HepG2 (cell line): ENCODE data around the gene GNAS-AS1. TPM values are rescaled to one million over a fixed set of nuclear protein-coding genes. Genes with fewer than 3 reads are reported as not detected.

Experiments used
- ATAC-seq: fragments of 200-7000 bp; cut with Tn5 transposase; 3 replicates; pipeline ENCODE4 v1.9.1; 2020; ENCODE audit warnings: mild to moderate bottlenecking, moderate library complexity
- BruUV-seq: library from RNA; stranded (reverse); fragments of 400-500 nt; replicated peaks from 2 replicates; lab custom pipeline; 2021; lab: Mats Ljungman, UMichigan
- CTCF ChIA-PET: fragments of 300-600 bp; formaldehyde crosslinking; extraction: SDS; loops from one replicate; lab custom pipeline; 2021; ENCODE audit warnings: low total read pairs, inconsistent platforms, low intra/inter-chr PET ratio; lab: Yijun Ruan, JAX
- POLR2A ChIA-PET: fragments of 350-600 bp; sonication (Branson Sonifier 250); formaldehyde crosslinking; loops from one replicate; lab custom pipeline; 2020; ENCODE audit warnings: antibody characterized with exemption, inconsistent platforms; lab: Yijun Ruan, JAX
- DNase-seq: peaks from one replicate; pipeline ENCODE4 v3.0.0-alpha.2; 2015; ENCODE audit warnings: low spot score
- FAIRE-seq: peaks from 3 replicates; lab custom pipeline; 2011; peaks lifted over from hg19 to GRCh38; lab: Jason Lieb, UNC
- H2AFZ ChIP-seq: one replicate; pipeline ENCODE4 v1.6.1; 2011; ENCODE audit warnings: low read length, inconsistent platforms
- H3K27ac ChIP-seq: fragments of 300-600 bp; 3 replicates; pipeline ENCODE4 v1.8.0; 2011; ENCODE audit warnings: mixed run types, mild to moderate bottlenecking, mixed read lengths, low read length, inconsistent platforms; ENCODE audit not compliant: insufficient read depth; ENCODE audit errors: extremely low read length
- H3K27me3 ChIP-seq, 2 experiments: fragments of 200-600 bp in 1 of 2; 2 replicates in 1 of 2; 3 replicates in 1 of 2; pipeline versions ENCODE4 v1.6.0 to v1.8.0; 2011; ENCODE audit warnings: low read length in 2 of 2, mild to moderate bottlenecking in 2 of 2, moderate library complexity in 2 of 2, inconsistent platforms in 1 of 2; ENCODE audit not compliant: insufficient read depth in 2 of 2, control insufficient read depth in 1 of 2
- H3K36me3 ChIP-seq, 2 experiments: fragments of 200-600 bp in 1 of 2; replicated peaks in 1 of 2; 2 replicates in 1 of 2; 3 replicates in 1 of 2; pipeline versions ENCODE4 v1.5.1 to v1.8.0; 2011; ENCODE audit warnings: low read length in 2 of 2, inconsistent platforms in 1 of 2; ENCODE audit not compliant: insufficient read depth in 2 of 2, control insufficient read depth in 1 of 2
- H3K4me1 ChIP-seq: 2 replicates; pipeline ENCODE4 v1.5.1; 2012; ENCODE audit warnings: low read length, inconsistent platforms; ENCODE audit not compliant: insufficient read depth
- H3K4me2 ChIP-seq: 2 replicates; pipeline ENCODE4 v1.6.0; 2011; ENCODE audit warnings: low read depth, low read length, inconsistent platforms
- H3K4me3 ChIP-seq, 3 experiments: fragments of 200-600 bp in 1 of 3; sonication (generic), shearing (Covaris generic) in 1 of 3; replicated peaks in 1 of 3; 2 replicates each; pipeline ENCODE4 v1.5.1; 2011 to 2016; ENCODE audit warnings: low read length in 3 of 3, inconsistent platforms in 2 of 3, low read depth in 2 of 3, mild to moderate bottlenecking in 2 of 3, control low read depth in 1 of 3, mixed read lengths in 1 of 3; ENCODE audit not compliant: insufficient read depth in 1 of 3
- H3K79me2 ChIP-seq: one replicate; pipeline ENCODE4 v1.6.1; 2011; ENCODE audit warnings: low read length, inconsistent platforms; ENCODE audit not compliant: insufficient read depth
- H3K9ac ChIP-seq: 2 replicates; pipeline ENCODE4 v1.6.0; 2011; ENCODE audit warnings: mild to moderate bottlenecking, low read depth, low read length, inconsistent platforms; ENCODE audit not compliant: insufficient read depth
- H3K9me3 ChIP-seq: 2 replicates; pipeline ENCODE4 v1.5.1; 2012; ENCODE audit warnings: mild to moderate bottlenecking, low read length
- H4K20me1 ChIP-seq: 2 replicates; pipeline ENCODE4 v1.6.0; 2011; ENCODE audit warnings: inconsistent platforms, mild to moderate bottlenecking, low read length, moderate library complexity; ENCODE audit not compliant: insufficient read depth
- MAFK ChIP-seq, 2 experiments: IDR thresholded peaks in 1 of 2; conservative IDR thresholded peaks in 1 of 2; 2 replicates each; pipeline ENCODE4 v1.6.1; 2011; ENCODE audit warnings: improper control_type of control experiment in 2 of 2, low read length in 2 of 2
- MATR3 ChIP-seq: sonication (generic); formaldehyde crosslinking; IDR thresholded peaks from 2 replicates; pipeline ENCODE4 v1.4.0; 2020; ENCODE audit warnings: missing genetic modification reagents
- POLR2A ChIP-seq, 2 experiments: IDR thresholded peaks; 2 replicates each; pipeline ENCODE4 v1.6.1; 2011; ENCODE audit warnings: low read depth in 2 of 2, low read length in 2 of 2, mild to moderate bottlenecking in 1 of 2, moderate library complexity in 1 of 2; ENCODE audit not compliant: insufficient read depth in 1 of 2
- ZNF235 ChIP-seq: sonication (generic); formaldehyde crosslinking; IDR thresholded peaks from 2 replicates; pipeline ENCODE4 v1.8.1; 2023; ENCODE audit warnings: mild to moderate bottlenecking, missing genetic modification reagents, borderline replicate concordance
- ZNF329 ChIP-seq: sonication (generic); formaldehyde crosslinking; IDR thresholded peaks from 2 replicates; pipeline ENCODE4 v1.9.0; 2021; ENCODE audit warnings: low read depth, mild to moderate bottlenecking, missing genetic modification reagents
- WGBS: methylation state at CpG from one replicate; pipeline ENCODE4 v1.1.6; 2017; ENCODE audit warnings: low lambda C conversion rate; 5-methylcytosine and 5-hydroxymethylcytosine counted together
- in situ Hi-C: cut with HindIII; loops from 2 replicates; pipeline ENCODE4 v1.10.0; 2017; ENCODE audit warnings: low pct_unique_long_range_greater_than_20kb; ENCODE audit not compliant: extremely low pct_ligation_motif_present
- intact Hi-C: fragments of 100-400 bp; cut with micrococcal nuclease; formaldehyde crosslinking; loops from one replicate; pipeline ENCODE4 v1.10.0; 2022; ENCODE audit not compliant: unreplicated experiment
- polyA plus RNA-seq, 8 experiments: library from polyadenylated mRNA; depleted of rRNA in 3 of 8; stranded (reverse) in 7 of 8; unstranded in 1 of 8; fragments of >200 nt; fragmentation: Illumina TruSeq in 4 of 8; extraction: Trizol in 4 of 8; gene quantifications; 2 replicates each; pipeline versions ENCODE4 v1.2.1 to v1.2.3, GENCODE V29; 2011 to 2016; ENCODE audit warnings: low read depth in 4 of 8, missing spikeins in 1 of 8, mixed read lengths in 1 of 8; ENCODE audit not compliant: insufficient read depth in 1 of 8
- total RNA-seq, 5 experiments: library from RNA; depleted of rRNA; stranded (reverse); fragments of >200 nt; fragmentation: Illumina TruSeq; extraction: Trizol; gene quantifications; 2 replicates each; pipeline ENCODE4 v1.2.3, GENCODE V29; 2016; ENCODE audit warnings: low read depth in 1 of 5

GNAS-AS1 gene
- total and polyA plus RNA-seq, 2 of the 13 experiments (the other 11 are each of a cell fraction or from before 2014, with no cell fraction given), result not detected

GRCh38 chr20:58880441-58880840 is 29.7 kb upstream of the GNAS-AS1 start:
- Histone ChIP-seq H4K20me1 (no peaks in the 10 kb centered on the region), H3K27me3 (peaks cover 0 to 35% of the 10 kb centered on the region in 2 experiments; a peak in 2 of 5 replicates), H3K9ac (no peak overlapping the region), H3K9me3 (peaks cover 4% of the 10 kb centered on the region; the same call in 1 of the 2 replicates), H3K4me3 (no peak overlapping the region), H3K36me3 (no peaks in the 10 kb centered on the region), H2AFZ (no peak overlapping the region), H3K27ac (no peak overlapping the region), H3K4me1 (peaks cover 22% of the 10 kb centered on the region), H3K4me2 (no peak overlapping the region), H3K79me2 (no peaks in the 10 kb centered on the region)
- ChIA-PET POLR2A (no interaction called here), CTCF (interaction anchor here (1.2 kb wide), 1 partner anchor 10 kb away, joined by 3 read pairs; no protein-coding TSS in a partner anchor)
- ATAC-seq (no peak), DNase-seq (no peak), FAIRE-seq (no peak)
- 46% methylated on average over 1 of the region's 1 CpG for WGBS
- TF ChIP-seq ZNF235 (CRISPR knock-in tag) (no peak), ZNF329 (CRISPR knock-in tag) (no peak), POLR2A (IDR thresholded peaks at IDR 0.05; ENCODE audit: insufficient read depth in 1 of 2, low read depth in 2 of 2, low read length in 2 of 2) (no peak)
- in situ Hi-C loops, result no loop called here
- BruUV-seq, result no TSS peak
- intact Hi-C loops, result no loop called here

GRCh38 chr20:58878399-58878798 is 27.7 kb upstream of the GNAS-AS1 start:
- intact Hi-C loops (no loop called here), in situ Hi-C loops (no loop called here)
- Histone ChIP-seq H3K4me1 (peaks cover 22% of the 10 kb centered on the region), H2AFZ (no peak overlapping the region), H3K4me2 (no peak overlapping the region), H3K9ac (no peak overlapping the region), H3K27ac (no peak overlapping the region), H3K9me3 (no peaks in the 10 kb centered on the region), H3K36me3 (no peaks in the 10 kb centered on the region), H3K27me3 (peaks cover 0 to 30% of the 10 kb centered on the region in 2 experiments; a peak in 2 of 5 replicates), H3K79me2 (no peaks in the 10 kb centered on the region), H3K4me3 (no peak overlapping the region), H4K20me1 (no peaks in the 10 kb centered on the region)
- no TSS peak for BruUV-seq
- POLR2A ChIA-PET, result no interaction called here
- WGBS, result 55% methylated on average over 4 of the region's 4 CpGs
- FAIRE-seq (no peak), ATAC-seq (no peak), DNase-seq (no peak)
- peak in 1 of 2 experiments; percentile 25; a peak in 1 of 4 replicates for TF ChIP-seq MAFK (conservative IDR thresholded peaks at IDR 0.05 in 1 of 2, IDR thresholded peaks at IDR 0.05 in 1 of 2; ENCODE audit: low read length in 2 of 2)
- no peak for TF ChIP-seq MATR3
- CTCF ChIA-PET, result no interaction called here
